ENCODE results near the gene SIM1.

DNA sequence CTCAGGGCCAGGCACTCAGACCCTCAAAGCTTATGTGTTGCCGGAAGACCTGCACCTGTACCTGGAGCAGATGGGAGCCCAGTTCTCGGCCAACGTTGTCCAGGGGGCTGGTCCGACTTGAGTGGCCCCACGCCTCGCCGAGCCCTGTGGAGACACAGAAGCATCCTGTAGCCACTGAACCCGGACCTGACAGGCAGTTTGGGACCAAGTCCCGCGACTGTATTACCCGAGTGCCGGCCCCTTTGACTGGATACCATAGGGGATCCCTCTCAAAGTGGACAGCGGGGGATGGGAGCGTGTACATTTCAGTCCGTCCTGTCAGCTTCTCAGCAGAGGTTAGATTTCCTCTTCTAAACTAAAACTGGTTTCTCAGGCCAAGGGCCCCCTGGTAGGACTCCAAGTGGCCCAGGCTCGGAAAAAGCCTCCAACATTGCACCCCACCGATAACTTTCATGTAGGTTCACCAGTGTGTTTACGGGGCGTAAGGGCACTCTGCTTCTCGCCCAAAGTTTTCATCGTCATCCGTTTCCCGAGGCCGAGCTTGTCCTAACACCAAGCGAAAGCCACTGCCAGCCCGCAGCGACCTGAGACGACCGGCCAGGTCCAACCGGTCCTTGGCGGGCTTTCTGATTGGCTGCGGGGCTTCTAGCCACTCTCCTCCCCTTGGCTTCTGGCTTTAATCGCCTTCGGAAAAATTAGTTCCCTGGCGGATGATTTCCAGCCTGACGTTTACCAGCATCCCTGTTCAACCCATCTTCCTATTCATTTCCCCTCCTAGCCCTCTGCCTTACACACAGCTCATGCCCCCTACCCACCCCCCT is 10.8 kb downstream of the SIM1 start:
- TF ChIP-seq, protein P1, sequence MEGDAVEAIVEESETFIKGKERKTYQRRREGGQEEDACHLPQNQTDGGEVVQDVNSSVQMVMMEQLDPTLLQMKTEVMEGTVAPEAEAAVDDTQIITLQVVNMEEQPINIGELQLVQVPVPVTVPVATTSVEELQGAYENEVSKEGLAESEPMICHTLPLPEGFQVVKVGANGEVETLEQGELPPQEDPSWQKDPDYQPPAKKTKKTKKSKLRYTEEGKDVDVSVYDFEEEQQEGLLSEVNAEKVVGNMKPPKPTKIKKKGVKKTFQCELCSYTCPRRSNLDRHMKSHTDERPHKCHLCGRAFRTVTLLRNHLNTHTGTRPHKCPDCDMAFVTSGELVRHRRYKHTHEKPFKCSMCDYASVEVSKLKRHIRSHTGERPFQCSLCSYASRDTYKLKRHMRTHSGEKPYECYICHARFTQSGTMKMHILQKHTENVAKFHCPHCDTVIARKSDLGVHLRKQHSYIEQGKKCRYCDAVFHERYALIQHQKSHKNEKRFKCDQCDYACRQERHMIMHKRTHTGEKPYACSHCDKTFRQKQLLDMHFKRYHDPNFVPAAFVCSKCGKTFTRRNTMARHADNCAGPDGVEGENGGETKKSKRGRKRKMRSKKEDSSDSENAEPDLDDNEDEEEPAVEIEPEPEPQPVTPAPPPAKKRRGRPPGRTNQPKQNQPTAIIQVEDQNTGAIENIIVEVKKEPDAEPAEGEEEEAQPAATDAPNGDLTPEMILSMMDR (IDR thresholded peaks at IDR 0.05): no peak
- TF ChIP-seq EZH2 (IDR thresholded peaks at IDR 0.05): no peak
- no peak for TF ChIP-seq EZH2phosphoT487 (IDR thresholded peaks at IDR 0.05)

All from neural progenitor cell (in vitro differentiated cells).